NCI-H128 (cell line): Measurements from ENCODE around the gene CTIF.

Source experiments
- DNase-seq: peaks from one replicate; lab custom pipeline; 2025; ENCODE audit not compliant: unreplicated experiment; lab: John Stamatoyannopoulos, UW

CTIF gene

GRCh38 chr18:48599391-48599790, 60.6 kb downstream of the CTIF start:
- no peak for DNase-seq

- no peak for DNase-seq
Observed at GRCh38 chr18:48600046-48600445, 61.2 kb downstream of the CTIF start.

- no peak for DNase-seq
Observed at GRCh38 chr18:48600456-48601090, 61.7 kb downstream of the CTIF start.

- DNase-seq = no peak
Observed at GRCh38 chr18:48601343-48601742, 62.5 kb downstream of the CTIF start.

- DNase-seq = no peak
Observed at GRCh38 chr18:48602759-48603390, 64.0 kb downstream of the CTIF start.

- peak; percentile 46 for DNase-seq
Observed at GRCh38 chr18:48605408-48605845, 66.6 kb downstream of the CTIF start.

- DNase-seq = no peak
Observed at GRCh38 chr18:48607056-48607984, 68.5 kb downstream of the CTIF start.

- DNase-seq = no peak
Observed at GRCh38 chr18:48608581-48608980, 69.8 kb downstream of the CTIF start.

GRCh38 chr18:48609114-48609513, 70.3 kb downstream of the CTIF start:
- DNase-seq = no peak

GRCh38 chr18:48609820-48610815, 71.3 kb downstream of the CTIF start:
- DNase-seq = no peak

- no peak for DNase-seq
Observed at GRCh38 chr18:48611203-48611602, 72.4 kb downstream of the CTIF start.

- no peak for DNase-seq
Observed at GRCh38 chr18:48611785-48612480, 73.1 kb downstream of the CTIF start.

- no peak for DNase-seq
Observed at GRCh38 chr18:48612511-48612910, 73.7 kb downstream of the CTIF start.

- no peak for DNase-seq
Observed at GRCh38 chr18:48612917-48613316, 74.1 kb downstream of the CTIF start.

- DNase-seq = no peak
Observed at GRCh38 chr18:48613589-48614404, 75.0 kb downstream of the CTIF start.

- no peak for DNase-seq
Observed at GRCh38 chr18:48615566-48616401, 77.0 kb downstream of the CTIF start.

GRCh38 chr18:48616484-48617255, 77.8 kb downstream of the CTIF start:
- no peak for DNase-seq
